Adipocyte (in vitro differentiated cells): Measurements from ENCODE around the gene HEPHL1.
"Not testable (repeated sequence)": the region's sequence is repeated elsewhere in the genome, so short reads cannot be mapped to it uniquely, and the experiment has no call there.

Source experiments
- DNase-seq: peaks from one replicate; pipeline ENCODE4 v3.0.0-alpha.2; 2015; ENCODE audit warnings: low read depth
- H3K27me3 ChIP-seq: replicated peaks from 2 replicates; pipeline ENCODE4 v1.7.0; 2013; ENCODE audit warnings: mild to moderate bottlenecking, low read length, moderate library complexity; ENCODE audit not compliant: control insufficient read depth, insufficient read depth
- H3K36me3 ChIP-seq: 2 replicates; pipeline ENCODE4 v1.7.0; 2013; ENCODE audit warnings: low read length, mild to moderate bottlenecking, moderate library complexity; ENCODE audit not compliant: control insufficient read depth, insufficient read depth, severe bottlenecking
- H3K4me1 ChIP-seq: 2 replicates; pipeline ENCODE4 v1.7.0; 2013; ENCODE audit warnings: mild to moderate bottlenecking, low read length, moderate library complexity; ENCODE audit not compliant: control insufficient read depth, insufficient read depth
- H3K4me3 ChIP-seq: 2 replicates; pipeline ENCODE4 v1.7.0; 2013; ENCODE audit warnings: mild to moderate bottlenecking, low read length, moderate library complexity
- H3K9ac ChIP-seq: 2 replicates; pipeline ENCODE4 v1.7.0; 2013; ENCODE audit warnings: mild to moderate bottlenecking, low read length, moderate library complexity
- H3K9me3 ChIP-seq: 2 replicates; pipeline ENCODE4 v1.7.0; 2013; ENCODE audit warnings: mild to moderate bottlenecking, low read length, moderate library complexity; ENCODE audit not compliant: control insufficient read depth

Gene HEPHL1

DNA sequence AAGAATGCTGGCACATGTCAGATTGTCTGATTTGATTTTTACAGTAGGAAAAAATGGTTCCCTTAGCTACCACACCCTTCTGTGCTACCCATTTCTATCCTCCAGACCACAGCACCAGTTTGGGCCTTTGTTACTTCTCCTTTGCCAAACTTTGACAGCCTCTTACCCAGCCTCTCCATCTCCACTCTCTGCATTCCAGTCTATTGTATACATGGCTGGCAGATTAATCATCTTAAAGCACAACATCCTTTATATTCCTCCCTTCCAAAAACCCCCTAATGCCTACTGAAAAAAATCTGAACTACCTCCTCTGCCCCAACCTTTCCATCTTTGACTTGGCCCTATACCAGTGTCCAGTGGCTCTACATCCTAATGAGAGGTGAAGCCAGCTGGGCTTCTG lies 96.7 kb downstream of the HEPHL1 start:
- no peaks in the 10 kb centered on the region for H3K36me3 ChIP-seq
- no peak overlapping the region for H3K4me3 ChIP-seq
- no peaks in the 10 kb centered on the region for H3K27me3 ChIP-seq
- no peaks in the 10 kb centered on the region for H3K9me3 ChIP-seq
- DNase-seq, result no peak
- peaks cover 11% of the 10 kb centered on the region for H3K4me1 ChIP-seq
- no peak overlapping the region for H3K9ac ChIP-seq

DNA sequence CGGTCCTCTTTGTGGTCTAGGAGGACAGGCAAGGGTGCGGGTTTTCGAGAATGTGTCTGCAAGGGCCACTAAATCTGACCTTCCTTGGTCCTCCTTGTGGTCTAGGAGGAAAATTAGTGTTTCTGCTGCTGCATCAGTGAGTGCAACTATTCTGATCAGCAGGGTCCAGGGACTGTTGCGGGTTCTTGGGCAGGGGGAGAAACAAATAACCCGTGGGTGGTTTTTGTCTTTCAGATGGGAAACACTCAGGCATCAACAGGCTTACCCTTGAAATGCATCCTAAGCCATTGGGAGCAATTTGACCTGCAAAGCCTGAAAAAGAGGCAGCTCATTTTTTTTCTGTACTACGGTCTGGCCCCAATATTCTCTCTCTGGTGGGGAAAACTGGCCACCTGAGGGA lies 98.5 kb downstream of the HEPHL1 start:
- H3K4me1 ChIP-seq, H3K36me3 ChIP-seq, DNase-seq, H3K9me3 ChIP-seq, H3K9ac ChIP-seq, H3K27me3 ChIP-seq, H3K4me3 ChIP-seq: not testable (repeated sequence)

DNA sequence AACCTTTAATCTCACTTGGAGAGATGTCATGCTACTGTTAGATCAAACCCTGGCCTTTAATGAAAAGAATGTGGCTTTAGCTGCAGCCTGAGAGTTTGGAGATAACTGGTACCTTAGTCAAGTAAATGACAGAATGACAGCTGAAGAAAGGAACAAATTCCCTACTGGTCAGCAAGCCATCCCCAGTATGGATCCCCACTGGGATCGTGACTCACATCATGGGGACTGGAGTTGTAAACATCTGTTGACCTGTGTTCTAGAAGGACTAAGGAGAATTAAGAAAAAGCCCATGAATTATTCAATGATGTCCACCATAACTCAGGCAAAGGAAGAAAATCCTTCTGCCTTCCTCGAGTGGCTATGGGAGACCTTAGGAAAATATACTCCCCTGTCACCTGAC lies 99.4 kb downstream of the HEPHL1 start:
- H3K36me3 ChIP-seq, H3K9me3 ChIP-seq, H3K27me3 ChIP-seq, DNase-seq, H3K4me3 ChIP-seq, H3K9ac ChIP-seq, H3K4me1 ChIP-seq: not testable (repeated sequence)

DNA sequence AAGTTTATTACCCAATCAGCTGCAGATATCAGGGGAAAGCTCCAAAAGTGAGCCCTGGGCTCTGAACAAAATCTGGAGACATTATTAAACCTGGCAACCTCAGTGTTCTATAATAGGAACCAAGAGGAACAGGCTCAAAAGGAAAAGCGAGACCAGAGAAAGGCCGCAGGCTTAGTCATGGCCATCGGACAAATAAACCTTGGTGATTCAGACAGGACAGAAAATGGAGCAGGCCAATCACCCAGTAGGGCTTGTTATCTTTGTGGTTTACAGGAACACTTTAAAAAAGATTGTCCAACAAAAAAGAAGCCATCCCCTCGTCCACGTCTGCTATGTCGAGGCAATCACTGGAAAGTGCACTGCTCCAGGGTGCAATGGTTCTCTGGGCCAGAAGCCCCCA lies 99.8 kb downstream of the HEPHL1 start:
- Histone ChIP-seq H3K9ac (no peak overlapping the region), H3K9me3 (no peaks in the 10 kb centered on the region), H3K27me3 (no peaks in the 10 kb centered on the region), H3K36me3 (no peaks in the 10 kb centered on the region), H3K4me1 (peaks cover 7% of the 10 kb centered on the region), H3K4me3 (no peak overlapping the region)
- no peak for DNase-seq

DNA sequence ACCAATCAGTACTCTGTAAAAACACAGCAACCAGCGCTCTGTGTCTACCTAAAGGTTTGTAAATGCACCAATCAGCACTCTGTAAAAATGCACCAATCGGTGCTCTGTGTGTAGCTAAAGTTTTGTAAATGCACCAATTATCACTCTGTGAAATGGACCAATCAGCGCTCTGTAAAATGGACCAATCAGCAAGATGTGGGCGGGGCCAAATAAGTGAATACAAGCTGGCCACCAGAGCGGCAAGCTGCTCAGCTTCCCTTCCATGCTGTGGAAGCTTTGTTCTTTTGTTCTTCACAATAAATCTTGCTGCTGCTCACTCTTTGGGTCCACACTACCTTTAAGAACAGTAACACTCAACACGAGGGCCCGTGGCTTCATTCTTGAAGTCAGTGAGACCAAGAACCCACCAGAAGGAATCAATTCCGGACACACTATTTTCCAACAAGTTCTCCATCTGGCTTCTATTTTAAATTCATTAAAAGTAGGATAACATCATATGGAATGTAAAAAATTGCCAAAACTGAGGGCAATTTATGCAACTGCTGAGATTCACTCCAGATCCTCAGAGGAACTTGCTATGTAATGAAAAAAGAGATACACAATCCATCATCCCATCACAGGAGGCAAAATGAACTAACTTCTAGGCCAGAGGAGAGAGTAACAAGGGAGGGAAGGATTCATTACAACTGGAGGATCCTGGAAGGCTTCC lies 104.4 kb downstream of the HEPHL1 start:
- Histone ChIP-seq H3K4me1 (peaks cover 19% of the 10 kb centered on the region), H3K9me3 (no peaks in the 10 kb centered on the region), H3K4me3 (no peak overlapping the region), H3K27me3 (no peaks in the 10 kb centered on the region), H3K9ac (no peak overlapping the region), H3K36me3 (no peaks in the 10 kb centered on the region)
- DNase-seq, result peak; percentile 53

DNA sequence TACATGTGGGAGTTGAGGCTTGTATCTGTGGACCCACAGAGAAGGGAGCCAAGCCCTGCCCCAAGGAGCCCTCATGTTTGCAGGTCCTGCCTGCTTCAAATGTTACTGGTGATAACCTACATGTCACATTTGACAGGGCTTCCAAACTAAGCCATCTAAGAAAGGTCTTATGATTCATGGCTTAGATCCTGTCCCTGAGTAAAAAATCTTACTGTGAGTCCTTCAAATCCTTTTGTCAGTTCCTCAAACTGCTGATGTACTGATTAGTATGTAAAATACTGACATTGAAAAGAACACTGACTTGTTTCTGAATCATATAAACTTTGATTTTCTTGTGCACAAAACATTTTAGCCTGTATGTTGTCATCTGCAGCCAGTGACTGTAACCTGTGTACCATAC lies 106.5 kb downstream of the HEPHL1 start:
- Histone ChIP-seq H3K9me3 (no peaks in the 10 kb centered on the region), H3K9ac (peak overlapping the region; percentile 95), H3K4me1 (peaks cover 38% of the 10 kb centered on the region), H3K27me3 (no peaks in the 10 kb centered on the region), H3K36me3 (no peaks in the 10 kb centered on the region), H3K4me3 (peak overlapping the region; percentile 93)
- DNase-seq, result no peak

DNA sequence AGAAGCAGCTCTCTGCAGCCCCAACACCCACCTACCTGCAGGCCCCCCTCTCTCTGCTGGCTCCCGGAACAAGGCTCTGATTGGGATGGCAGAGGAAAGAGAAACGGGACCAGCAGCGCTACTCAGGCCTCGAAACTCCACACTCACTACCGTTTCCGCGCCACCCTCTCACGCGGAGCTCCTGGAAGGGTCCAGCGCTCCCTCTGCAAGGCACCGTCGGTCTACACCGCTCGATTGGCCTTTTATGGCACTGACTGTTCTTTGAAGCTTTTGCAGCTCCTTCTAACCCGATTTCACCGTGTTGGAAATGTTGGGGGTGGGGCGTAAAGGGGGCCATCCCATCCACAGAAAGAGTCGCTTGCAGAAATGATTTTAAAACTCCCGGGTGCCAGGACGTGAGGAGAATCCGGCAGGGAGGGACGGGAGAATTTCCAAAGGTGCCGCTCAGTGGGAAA lies 107.2 kb downstream of the HEPHL1 start:
- Histone ChIP-seq H3K27me3 (no peaks in the 10 kb centered on the region), H3K9ac (peak overlapping the region; percentile 95), H3K9me3 (no peaks in the 10 kb centered on the region), H3K4me3 (peak overlapping the region; percentile 93), H3K36me3 (no peaks in the 10 kb centered on the region), H3K4me1 (peaks cover 45% of the 10 kb centered on the region)
- DNase-seq, result no peak

DNA sequence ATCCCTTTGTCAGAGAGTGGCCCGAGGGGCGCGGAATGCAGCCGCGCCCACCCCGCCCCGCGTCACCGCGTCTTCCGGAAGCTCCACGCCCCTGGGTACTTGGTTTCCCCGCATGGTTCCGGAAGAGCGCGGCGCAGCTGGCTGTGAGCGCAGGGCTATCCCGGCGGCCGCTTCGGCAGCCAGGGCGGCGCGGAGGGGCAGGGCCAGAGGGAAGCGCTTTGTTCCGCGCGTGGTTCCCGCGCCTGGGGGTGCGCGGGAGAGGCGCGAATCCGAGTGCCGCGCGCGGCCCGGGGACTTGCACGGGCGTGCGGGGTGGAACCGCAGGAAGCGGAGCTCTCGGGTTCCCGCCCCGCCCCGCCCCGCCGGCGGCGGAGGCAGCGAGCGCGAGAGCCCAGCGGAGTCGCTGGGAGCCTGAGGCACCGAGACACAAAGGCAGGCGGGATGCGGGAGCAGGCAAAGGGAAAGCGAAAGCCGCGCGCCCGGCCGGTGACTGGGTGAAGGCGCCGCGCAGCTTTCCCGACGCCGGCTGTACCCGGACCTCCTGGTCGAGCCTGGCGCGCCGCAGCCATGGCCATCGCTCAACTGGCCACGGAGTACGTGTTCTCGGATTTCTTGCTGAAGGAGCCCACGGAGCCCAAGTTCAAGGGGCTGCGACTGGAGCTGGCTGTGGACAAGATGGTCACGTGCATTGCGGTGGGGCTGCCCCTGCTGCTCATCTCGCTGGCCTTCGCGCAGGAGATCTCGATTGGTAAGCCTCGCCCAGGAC lies 107.8 kb downstream of the HEPHL1 start, which contains the start of gene PANX1:
TSS of gene PANX1 (plus strand) at position 96 of the 766 bp plus-strand sequence. CDS start at position 568, 472 bp downstream.
- peak within 1 kb of the TSS; percentile 93 for H3K4me3 ChIP-seq
- peak; percentile 92 for DNase-seq
- H3K9me3 ChIP-seq, result no peaks in the 10 kb centered on the region
- H3K9ac ChIP-seq, result peak within 1 kb of the TSS; percentile 95
- H3K4me1 ChIP-seq, result peaks cover 49% of the 10 kb centered on the region
- no peaks in the 10 kb centered on the region for H3K27me3 ChIP-seq
- no peaks in the 10 kb centered on the region for H3K36me3 ChIP-seq

DNA sequence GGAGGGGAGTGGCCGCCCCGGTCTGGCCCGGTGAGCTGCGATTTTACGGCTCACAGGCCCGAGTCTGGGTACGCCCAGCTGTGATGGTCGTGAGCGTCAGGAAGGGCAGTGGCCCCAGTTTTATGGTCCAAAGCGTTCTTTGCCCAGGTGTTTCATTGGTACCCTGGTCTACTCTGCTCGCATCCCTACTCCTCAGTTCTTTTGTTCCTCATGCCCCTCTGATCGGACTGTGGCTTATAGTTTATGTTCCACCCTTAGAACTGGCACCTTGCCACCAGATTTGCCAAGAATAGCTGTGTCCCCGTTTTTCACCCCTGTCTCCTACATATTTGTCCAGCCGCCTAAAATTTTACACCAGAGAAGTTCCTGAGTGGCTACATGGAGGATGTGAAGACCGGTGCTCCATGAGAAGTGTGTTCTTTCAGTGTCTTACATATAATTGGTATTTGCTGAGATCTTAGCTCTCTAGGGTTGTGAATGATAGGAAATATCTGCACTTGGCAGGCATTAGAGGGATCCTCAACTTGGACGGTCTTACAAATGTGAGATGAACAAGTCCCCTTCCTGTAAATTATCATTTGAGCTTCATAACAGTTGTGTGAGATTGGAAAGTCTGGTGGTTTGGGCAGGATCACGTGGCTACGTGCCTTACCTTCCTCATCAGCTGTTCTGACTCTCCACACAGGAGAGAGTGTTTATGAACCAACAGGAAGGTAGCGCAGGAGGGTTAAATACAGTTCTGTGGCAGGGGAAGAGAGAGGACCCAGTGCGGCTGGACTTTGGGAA lies 108.6 kb downstream of the HEPHL1 start:
- Histone ChIP-seq H3K9me3 (no peaks in the 10 kb centered on the region), H3K4me1 (peaks cover 57% of the 10 kb centered on the region), H3K4me3 (peak overlapping the region; percentile 93), H3K36me3 (no peaks in the 10 kb centered on the region), H3K9ac (peak overlapping the region; percentile 95), H3K27me3 (no peaks in the 10 kb centered on the region)
- DNase-seq, result peak; percentile 73

DNA sequence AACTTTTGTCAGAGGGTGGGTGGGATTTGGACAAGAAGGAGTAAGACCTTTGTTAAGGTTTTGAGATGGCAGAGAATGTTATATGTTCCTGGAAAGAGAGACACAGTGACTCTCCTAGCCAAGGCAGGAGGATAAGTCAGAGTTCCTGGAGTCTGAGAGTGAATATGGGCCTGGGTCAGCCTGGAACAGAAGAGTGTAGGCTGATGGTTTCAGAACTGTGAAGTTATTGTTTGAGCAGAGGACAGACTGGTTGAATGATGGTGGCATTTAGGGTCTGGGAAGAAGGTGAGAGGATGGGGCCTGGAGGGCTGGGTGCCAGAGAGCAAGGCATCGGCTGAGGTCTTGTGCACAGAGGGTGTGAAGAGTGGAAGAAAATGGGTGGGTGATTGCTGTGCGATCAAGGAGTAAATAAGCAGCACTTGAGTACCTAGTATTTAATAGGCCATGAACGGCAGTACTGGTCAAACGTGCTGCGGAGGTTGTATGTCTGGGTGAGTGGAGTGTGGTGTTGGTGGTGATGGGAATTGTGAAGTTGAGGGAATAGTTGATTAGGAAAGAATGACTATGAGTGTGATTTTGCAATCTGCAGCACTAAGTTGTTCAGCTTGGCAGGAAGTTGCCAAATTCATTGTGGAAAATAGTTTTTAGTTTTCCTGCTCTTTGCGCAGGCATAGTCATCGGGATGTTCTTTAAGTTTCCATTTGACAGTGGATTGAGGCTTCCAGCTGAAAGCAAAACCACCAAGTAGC lies 109.3 kb downstream of the HEPHL1 start:
- peak; percentile 93 for DNase-seq
- H3K36me3 ChIP-seq, result no peaks in the 10 kb centered on the region
- H3K4me1 ChIP-seq, result peaks cover 65% of the 10 kb centered on the region
- no peaks in the 10 kb centered on the region for H3K9me3 ChIP-seq
- peak overlapping the region; percentile 93 for H3K4me3 ChIP-seq
- H3K9ac ChIP-seq, result peak overlapping the region; percentile 95
- H3K27me3 ChIP-seq, result no peaks in the 10 kb centered on the region
